Smooth muscle cell (in vitro differentiated cells): Measurements from ENCODE around the gene ABCC4. TPM values are rescaled to one million over a fixed set of nuclear protein-coding genes. Genes with fewer than 3 reads are reported as not detected.
A peak's percentile ranks its signal among the peaks of the same experiment; 100 is the strongest.
"Not testable (repeated sequence)": the region's sequence is repeated elsewhere in the genome, so short reads cannot be mapped to it uniquely, and the experiment has no call there.

Experiments
- DNase-seq: peaks from one replicate; lab custom pipeline; 2025; ENCODE audit not compliant: unreplicated experiment; lab: John Stamatoyannopoulos, UW
- H2AFZ ChIP-seq: fragments of 200-600 bp; sonication (generic); 2 replicates; pipeline ENCODE4 v1.6.0; 2016; ENCODE audit warnings: antibody characterized with exemption, low read depth, mild to moderate bottlenecking
- H3F3A ChIP-seq: fragments of 200-600 bp; sonication (generic); 2 replicates; pipeline ENCODE4 v1.6.0; 2017; ENCODE audit warnings: antibody characterized with exemption, low read depth
- H3K27ac ChIP-seq: fragments of 200-600 bp; sonication (generic); 2 replicates; pipeline ENCODE4 v1.5.1; 2016; ENCODE audit warnings: low read depth, mild to moderate bottlenecking
- H3K27me3 ChIP-seq: fragments of 200-600 bp; sonication (generic); 2 replicates; pipeline ENCODE4 v1.6.1; 2016; ENCODE audit warnings: low read depth, mild to moderate bottlenecking
- H3K36me3 ChIP-seq: fragments of 200-600 bp; sonication (generic); 2 replicates; pipeline ENCODE4 v1.5.1; 2016; ENCODE audit warnings: low read depth
- H3K4me1 ChIP-seq: fragments of 200-600 bp; sonication (generic); 2 replicates; pipeline ENCODE4 v1.5.1; 2016; ENCODE audit warnings: low read depth
- H3K4me2 ChIP-seq: fragments of 200-600 bp; sonication (generic); 2 replicates; pipeline ENCODE4 v1.6.0; 2016; ENCODE audit warnings: mild to moderate bottlenecking
- H3K4me3 ChIP-seq: fragments of 200-600 bp; sonication (generic); 2 replicates; pipeline ENCODE4 v1.5.1; 2016; ENCODE audit warnings: mild to moderate bottlenecking
- H3K79me2 ChIP-seq: fragments of 200-600 bp; sonication (generic); 2 replicates; pipeline ENCODE4 v1.6.0; 2016; ENCODE audit warnings: low read depth, mild to moderate bottlenecking
- H3K9ac ChIP-seq: fragments of 200-600 bp; sonication (generic); 2 replicates; pipeline ENCODE4 v1.6.0; 2016; ENCODE audit warnings: low read depth
- H3K9me3 ChIP-seq: fragments of 200-600 bp; sonication (generic); replicated peaks from 2 replicates; pipeline ENCODE4 v1.5.1; 2016; ENCODE audit warnings: low read depth
- H4K20me1 ChIP-seq: fragments of 200-600 bp; sonication (generic); 2 replicates; pipeline ENCODE4 v1.6.0; 2016; ENCODE audit warnings: low read depth
- CTCF ChIP-seq: fragments of 200-600 bp; sonication (generic); IDR thresholded peaks from 2 replicates; pipeline ENCODE4 v1.5.1; 2017; ENCODE audit warnings: borderline replicate concordance, mild to moderate bottlenecking, antibody characterized with exemption; ENCODE audit not compliant: insufficient read depth, poor library complexity, severe bottlenecking
- WGBS: methylation state at CpG from one replicate; pipeline ENCODE4 v1.1.7; 2016; ENCODE audit warnings: low lambda C conversion rate; 5-methylcytosine and 5-hydroxymethylcytosine counted together
- polyA plus RNA-seq: library from polyadenylated mRNA; unstranded; fragments of >200 nt; fragmentation: Nextera tagmentation; extraction: Ambion mirVana; gene quantifications from 2 replicates; pipeline ENCODE4 v1.2.1, GENCODE V29; 2016
- total RNA-seq: library from RNA; depleted of rRNA; stranded (reverse); fragments of >200 nt; gene quantifications from 2 replicates; pipeline ENCODE4 v1.2.3, GENCODE V29; 2014

ABCC4 gene
- total and polyA plus RNA-seq, 2 experiments from 2014 or later = 11.9 to 37.7 TPM

DNA sequence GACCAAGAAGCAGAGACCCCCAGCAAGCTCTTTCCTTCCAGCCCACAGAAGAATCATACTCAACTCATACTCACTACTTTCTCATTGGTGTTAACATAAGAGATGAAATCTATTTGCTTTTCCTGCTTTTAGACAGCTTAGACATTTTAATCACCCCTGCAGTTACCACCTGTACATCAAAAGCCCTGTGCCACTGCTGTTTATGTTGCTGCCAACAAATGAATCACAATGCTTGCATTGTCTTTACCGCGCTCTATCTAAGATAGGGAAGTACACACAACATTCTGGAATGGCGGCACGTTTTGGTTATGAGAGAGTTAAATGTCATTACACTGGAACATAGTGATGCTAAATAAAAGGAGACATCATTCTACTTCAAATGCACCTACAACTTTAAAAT is 95.1 kb downstream of the ABCC4 start:
- Histone ChIP-seq H3K4me3 (no peak overlapping the region), H2AFZ (no peak overlapping the region), H3K79me2 (no peaks in the 10 kb centered on the region), H3F3A (peaks cover 6% of the 10 kb centered on the region), H3K27ac (no peak overlapping the region), H3K9ac (no peak overlapping the region), H3K4me1 (no peaks in the 10 kb centered on the region), H4K20me1 (no peaks in the 10 kb centered on the region), H3K9me3 (no peaks in the 10 kb centered on the region), H3K36me3 (no peaks in the 10 kb centered on the region), H3K27me3 (no peaks in the 10 kb centered on the region), H3K4me2 (no peak overlapping the region)
- TF ChIP-seq CTCF = no peak
- DNase-seq = no peak
- 97% methylated on average over 4 of the region's 4 CpGs for WGBS

DNA sequence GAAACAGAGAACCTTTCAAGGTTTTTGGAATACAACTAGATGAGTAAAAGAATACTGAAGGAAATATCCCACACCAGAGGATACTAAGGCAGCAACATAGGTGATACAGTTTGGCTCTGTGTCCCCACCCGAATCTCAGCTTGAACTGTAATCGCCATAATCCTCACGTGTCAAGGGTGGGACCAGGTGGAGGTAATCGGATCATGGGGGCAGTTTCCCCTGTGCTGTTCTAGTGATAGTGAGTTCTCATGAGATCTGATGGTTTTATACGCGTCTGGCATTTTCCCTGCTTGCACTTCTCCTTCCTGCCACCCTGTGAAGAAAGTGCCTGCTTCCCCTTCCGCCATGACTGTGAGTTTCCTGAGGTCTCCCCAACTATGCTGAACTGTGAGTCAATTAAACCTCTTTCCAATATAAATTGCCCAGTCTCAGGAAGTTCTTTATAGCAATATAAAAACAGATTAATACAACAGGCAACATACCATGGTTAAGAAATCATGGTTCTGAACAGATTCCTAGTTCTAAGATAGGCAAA is 97.0 kb downstream of the ABCC4 start:
- H3K4me2 ChIP-seq = no peak overlapping the region
- TF ChIP-seq CTCF = no peak
- WGBS = 95% methylated on average over 7 of the region's 7 CpGs

DNA sequence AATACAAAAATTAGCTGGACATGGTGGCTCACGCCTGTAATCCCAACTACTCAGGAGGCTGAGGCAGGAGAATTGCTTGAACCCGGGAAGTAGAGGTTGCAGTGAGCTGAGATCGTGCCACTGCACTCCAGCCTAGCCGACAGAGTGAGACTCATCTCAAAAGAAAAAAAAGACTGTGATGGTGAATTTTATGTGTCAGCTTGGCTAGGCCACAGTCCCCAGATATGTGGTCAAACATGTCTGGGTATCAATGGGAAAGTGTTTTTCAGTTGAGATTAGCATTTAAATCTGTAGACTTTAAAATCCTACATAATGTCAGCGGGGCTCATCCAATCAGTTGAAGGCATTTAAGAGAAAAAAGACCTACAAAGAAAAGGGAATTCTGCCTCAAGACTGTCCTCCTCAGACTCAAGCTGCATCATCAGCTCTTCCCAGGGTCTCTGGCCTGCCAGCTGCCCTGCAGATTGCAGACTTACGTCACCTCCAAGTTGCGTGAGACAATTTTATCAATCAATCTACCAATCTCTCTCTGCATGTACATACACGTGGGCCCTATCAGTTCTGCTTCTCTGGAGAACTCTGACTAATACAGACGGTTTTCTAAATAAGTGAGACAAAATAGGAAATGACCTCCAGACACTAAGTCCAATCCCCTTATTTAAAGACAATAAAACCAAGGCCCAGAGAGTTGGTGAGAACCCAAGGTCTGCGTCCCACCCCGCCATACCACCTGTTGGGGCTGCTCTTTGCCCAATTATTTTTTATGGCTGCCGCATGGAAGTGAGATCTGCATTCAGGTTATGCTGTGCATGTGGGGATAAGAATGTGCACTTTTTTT is 99.2 kb downstream of the ABCC4 start:
- no peak for DNase-seq
- Histone ChIP-seq H4K20me1 (no peaks in the 10 kb centered on the region), H3K9me3 (no peaks in the 10 kb centered on the region), H2AFZ (no peak overlapping the region), H3K27ac (peak overlapping the region; percentile 80), H3K4me1 (no peaks in the 10 kb centered on the region), H3K27me3 (no peaks in the 10 kb centered on the region), H3K36me3 (no peaks in the 10 kb centered on the region), H3K9ac (peak overlapping the region; percentile 47), H3K79me2 (no peaks in the 10 kb centered on the region), H3K4me2 (no peak overlapping the region), H3K4me3 (no peak overlapping the region), H3F3A (peaks cover 10% of the 10 kb centered on the region)
- WGBS = 43% methylated on average over 12 of the region's 12 CpGs
- TF ChIP-seq CTCF = no peak

More for the DNA sequence above, 97.0 kb downstream of the ABCC4 start:
- H3K36me3 ChIP-seq = no peaks in the 10 kb centered on the region
- H3K79me2 ChIP-seq = no peaks in the 10 kb centered on the region
- no peak overlapping the region for H3K9ac ChIP-seq
- H2AFZ ChIP-seq = no peak overlapping the region
- H3F3A ChIP-seq = peaks cover 10% of the 10 kb centered on the region
- no peaks in the 10 kb centered on the region for H3K9me3 ChIP-seq
- DNase-seq = no peak
- no peak overlapping the region for H3K4me3 ChIP-seq
- H4K20me1 ChIP-seq = no peaks in the 10 kb centered on the region
- no peak overlapping the region for H3K27ac ChIP-seq
- no peaks in the 10 kb centered on the region for H3K4me1 ChIP-seq
- H3K27me3 ChIP-seq = no peaks in the 10 kb centered on the region

GRCh38 chr13:95200386-95200957 is 100.8 kb downstream of the ABCC4 start:
- not testable (repeated sequence) for H3K27me3 ChIP-seq, H3K27ac ChIP-seq, H4K20me1 ChIP-seq, H3K9me3 ChIP-seq, DNase-seq, H3K9ac ChIP-seq, H3K4me1 ChIP-seq, H2AFZ ChIP-seq, H3K36me3 ChIP-seq, H3F3A ChIP-seq, H3K4me3 ChIP-seq, H3K79me2 ChIP-seq, H3K4me2 ChIP-seq
- WGBS = 91% methylated on average over 13 of the region's 13 CpGs
